GM18508 (cell line): ENCODE results near the gene EPHA4.
A peak's percentile ranks its signal among the peaks of the same experiment; 100 is the strongest.

Experiments used
- ATAC-seq: cut with Tn5 transposase; IDR thresholded peaks from one replicate; pipeline ENCODE4 v1.9.1; 2021; ENCODE audit warnings: moderate number of reproducible peaks; ENCODE audit not compliant: insufficient read depth, unreplicated experiment

The EPHA4 gene

DNA sequence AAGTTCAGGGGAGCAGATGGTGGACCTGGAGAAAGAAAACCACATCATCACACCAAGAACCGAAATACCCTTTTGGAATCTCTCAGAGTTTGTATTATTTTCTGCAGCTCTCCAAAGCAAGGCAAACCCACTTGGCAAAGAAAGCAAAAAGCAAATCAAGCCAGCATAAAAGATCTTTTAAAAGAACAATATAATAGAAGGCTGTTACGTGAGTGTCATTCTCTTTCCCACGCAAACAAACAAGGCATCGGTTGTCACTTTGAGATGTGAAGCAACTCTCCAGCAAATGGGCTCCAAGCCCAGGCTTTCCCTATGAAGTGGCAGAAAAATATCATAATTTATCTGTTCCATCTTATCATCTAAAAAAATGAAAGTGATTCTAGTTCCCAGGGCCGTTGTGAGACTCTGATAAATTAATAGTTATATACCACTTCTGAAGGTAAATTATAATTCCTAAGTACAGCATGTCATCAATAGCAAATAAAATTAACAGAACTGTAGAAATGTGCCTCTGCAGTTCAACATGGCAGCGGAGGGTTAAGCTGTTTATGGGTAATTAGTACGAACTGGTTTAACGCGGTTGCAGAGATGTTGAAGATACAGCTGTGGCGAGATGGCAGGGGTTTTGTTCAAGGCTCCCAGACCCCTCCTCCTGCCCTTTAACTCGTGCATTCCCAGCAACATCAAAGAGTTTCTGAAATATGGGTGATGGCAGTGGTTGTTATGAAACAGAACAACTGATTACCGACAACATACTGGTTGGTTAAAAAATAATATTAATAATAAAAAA lies 89.2 kb downstream of the EPHA4 start:
- no peak for ATAC-seq

DNA sequence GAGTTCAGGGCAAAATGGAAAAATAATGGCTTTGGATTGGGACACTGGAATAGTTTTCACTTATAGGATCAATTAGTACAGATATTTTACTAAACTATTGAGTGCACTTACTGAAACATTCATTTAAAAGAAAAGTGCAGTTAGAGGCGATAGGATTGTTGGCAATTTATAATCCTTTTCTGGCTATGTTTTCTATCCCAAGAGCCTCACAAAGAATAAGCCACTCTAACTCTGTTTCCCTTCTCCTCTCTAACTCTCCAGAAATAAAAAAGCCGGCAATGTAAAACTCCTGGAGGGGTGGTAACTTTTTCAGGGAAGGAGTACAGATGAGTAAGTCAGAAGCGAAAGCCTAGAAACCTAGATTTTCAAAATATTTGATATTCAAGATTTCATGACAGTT lies 91.3 kb downstream of the EPHA4 start:
- ATAC-seq, result no peak

DNA sequence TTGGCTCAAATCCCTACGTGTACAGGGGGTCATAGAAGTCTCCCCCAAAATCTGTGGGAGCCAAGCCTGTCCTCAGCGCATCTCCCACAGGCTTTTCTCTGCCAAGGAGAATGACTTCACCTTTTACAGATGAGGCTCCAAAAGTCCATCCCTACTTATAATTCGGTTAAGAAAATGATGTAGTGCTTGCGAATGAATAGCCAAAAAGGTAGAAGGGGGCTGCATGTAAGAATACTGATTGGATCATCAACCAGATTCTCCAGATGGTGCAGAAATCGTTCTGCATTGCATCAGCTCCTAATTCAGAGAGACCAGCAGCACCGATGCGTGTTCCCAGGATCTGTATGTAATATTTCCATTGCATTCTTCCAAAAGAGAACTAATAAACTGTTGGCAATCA lies 91.9 kb downstream of the EPHA4 start:
- ATAC-seq, result no peak

DNA sequence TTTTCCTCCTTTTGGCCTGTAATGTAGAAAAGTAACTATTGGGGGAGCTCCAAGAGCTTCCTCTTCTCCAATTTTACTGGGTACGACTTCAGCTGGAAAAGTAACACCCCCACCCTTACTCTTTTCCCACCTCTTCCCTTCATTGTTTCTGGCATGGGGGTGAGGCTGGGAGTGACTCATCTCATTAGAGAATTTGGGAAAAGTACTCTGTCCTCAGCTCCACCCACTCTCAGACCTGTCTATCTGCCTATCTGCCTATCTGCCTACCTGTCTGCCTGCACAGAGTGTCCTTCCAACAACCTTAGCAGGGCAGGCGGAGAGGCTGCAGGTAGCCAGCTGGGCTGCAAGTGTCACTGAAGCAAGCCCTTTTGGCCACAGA lies 93.6 kb downstream of the EPHA4 start:
- no peak for ATAC-seq

DNA sequence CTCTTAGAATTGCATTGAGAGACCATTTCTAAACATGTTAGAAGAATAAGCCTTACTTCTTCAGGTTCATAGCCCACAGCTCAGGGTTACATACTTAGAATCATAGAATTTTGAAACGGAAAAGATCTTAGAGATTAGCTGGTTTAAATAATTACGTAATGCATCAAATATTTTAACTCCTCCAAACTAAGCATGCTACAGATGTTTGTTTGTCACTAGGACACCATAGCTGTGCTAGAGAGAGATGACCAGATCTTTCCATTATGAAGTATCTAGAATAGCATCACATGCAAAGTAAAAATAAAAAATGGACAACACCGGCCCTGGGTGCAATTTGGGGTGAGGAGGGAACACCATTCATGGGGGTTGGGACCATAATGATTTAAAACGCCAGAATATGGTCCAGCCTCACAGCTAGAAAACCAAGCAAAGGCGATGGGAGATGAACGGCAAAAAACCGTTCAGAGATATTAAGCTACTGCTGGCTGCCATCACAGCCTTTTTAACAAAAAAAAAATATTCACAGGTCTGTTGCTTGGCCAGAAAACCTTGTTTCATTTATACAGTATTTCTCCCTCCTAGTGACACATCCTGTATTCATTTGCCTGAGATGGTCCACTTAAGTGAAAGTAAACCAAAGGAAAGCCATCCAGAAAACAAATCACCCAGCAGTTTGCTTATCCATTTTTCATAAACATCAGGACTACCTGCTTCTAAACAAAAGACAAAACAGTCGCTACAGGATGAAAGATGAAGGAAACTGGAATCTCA lies 94.2 kb downstream of the EPHA4 start:
- ATAC-seq, result no peak

DNA sequence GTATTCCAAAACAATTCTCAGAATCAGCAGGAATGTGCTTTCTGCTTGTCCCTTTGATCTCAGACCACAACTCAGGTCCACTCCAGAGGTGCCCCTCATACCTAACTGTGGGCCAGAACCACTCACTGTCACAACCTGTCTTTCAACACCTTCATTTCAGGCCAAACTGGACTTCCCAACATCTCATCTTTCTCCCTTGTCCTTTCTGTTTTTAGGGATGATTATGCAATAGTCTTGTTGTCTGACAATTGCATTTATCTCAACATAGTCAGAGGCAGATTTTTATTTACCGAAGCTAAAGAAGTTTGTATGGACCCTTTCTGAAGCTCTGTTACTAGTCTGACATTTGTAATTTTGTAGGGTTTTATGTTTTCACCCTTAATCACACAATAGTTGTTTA lies 95.9 kb downstream of the EPHA4 start:
- ATAC-seq, result no peak

DNA sequence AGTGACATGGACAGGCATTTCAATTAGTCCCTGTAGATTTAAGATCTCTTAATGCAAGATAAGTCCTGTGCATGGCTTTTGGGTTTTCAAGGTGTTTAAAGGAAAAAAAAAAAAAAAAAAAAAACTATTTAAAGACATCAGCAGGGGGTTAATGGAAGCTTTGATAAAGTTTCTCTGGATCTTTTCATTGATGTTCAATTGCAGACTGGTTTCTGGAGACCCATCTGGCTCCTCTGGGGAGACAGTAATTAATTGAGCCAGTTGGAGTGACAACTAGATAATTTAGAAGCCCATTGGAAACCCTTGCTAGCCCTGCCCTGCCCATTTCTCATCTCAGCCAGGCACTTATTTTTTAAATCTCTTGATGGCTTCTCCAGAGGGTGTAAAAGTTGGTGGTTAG lies 98.7 kb downstream of the EPHA4 start:
- ATAC-seq, result no peak

DNA sequence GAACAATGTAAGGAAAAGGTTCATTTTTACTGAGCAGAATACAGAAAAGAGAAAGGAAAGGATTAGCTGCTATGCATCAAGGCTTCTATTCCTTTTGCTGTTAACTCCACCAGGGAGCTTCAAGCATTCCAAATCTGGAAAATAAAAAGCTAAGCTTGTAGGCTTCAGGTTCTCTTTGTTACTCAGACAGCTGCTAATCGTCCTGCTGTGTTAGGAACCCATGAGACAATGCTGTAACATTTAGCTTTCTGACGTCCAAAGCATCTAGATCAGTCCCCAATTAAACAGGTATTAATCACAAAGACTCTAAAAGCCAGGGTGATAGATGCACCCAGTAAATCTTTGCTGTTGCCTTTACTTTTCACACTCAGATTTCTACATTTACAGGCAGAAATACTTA lies 103.8 kb downstream of the EPHA4 start:
- no peak for ATAC-seq

DNA sequence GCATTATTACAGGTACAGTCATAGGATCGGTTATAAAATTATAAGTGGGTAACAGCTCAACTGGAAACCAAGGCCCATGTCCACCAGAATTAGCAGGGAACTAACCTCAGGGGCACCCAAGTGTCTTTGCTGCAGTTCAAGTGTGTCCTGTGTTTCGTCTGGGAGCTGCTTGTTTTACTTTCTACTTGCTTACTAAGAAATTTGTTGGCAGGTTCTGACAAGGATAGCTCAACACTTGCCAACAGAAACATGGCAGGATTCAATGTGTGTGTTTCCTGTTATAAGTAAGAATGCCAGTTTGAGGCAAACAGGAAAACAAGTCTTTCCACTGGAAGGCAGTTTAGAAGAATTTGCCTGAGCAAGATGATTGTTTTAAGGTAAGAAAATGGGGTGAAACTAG lies 104.5 kb downstream of the EPHA4 start:
- no peak for ATAC-seq

DNA sequence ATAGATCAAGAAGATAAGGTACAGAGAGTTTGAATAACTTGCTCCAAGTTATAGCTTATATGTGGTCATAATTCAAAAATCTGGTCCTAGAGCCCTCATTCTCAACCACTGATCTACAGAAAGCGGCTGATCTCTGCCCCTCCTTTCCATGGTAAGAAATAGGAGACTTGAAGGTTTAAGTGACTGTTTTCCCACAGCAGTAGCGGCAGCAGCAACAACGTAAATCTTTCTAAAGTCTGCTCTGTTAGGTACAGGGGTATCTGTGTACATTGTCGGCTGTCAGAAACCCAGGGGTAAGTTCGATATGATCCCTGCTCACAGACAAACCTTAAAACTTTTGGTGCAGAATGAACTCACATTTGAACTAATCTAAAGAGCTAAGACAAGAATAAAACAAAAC lies 105.4 kb downstream of the EPHA4 start:
- ATAC-seq, result no peak

DNA sequence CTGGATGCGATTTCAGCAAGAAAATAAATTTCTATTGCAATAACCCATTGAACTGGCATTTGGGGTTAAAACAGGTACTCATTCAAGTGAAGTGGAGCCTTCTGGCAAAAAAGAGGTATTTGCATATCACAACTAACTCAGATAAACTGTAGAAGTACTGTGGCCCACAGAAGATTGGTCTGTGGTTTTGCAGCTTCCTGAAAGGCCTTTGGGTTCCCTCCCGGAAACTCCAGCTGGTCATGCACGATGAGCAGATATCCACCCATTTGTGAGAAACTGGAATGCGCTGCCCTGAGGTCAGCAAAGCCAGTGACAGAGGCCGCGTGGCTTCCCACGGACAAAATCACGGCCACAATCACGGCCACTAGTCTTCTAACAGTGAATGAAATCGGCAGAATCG lies 106.3 kb downstream of the EPHA4 start:
- ATAC-seq, result peak; percentile 43

DNA sequence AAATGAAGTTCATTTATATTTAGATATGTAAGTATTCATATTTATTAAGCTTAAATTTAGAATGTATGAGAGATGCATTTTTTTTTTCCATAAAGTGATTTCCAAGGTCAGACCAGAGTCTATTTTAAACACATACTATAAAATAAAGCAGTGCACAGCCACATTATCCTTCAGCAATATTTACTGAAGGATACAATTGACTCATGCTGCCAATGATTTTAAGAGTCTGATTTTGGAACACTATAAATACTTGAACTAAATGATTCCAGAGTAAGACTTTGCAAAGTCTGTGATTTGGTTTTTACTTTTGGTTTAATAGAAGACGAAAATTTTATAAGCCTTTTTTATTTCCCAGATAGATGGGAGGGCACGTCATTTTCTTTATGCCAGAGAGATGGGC lies 107.1 kb downstream of the EPHA4 start:
- no peak for ATAC-seq

DNA sequence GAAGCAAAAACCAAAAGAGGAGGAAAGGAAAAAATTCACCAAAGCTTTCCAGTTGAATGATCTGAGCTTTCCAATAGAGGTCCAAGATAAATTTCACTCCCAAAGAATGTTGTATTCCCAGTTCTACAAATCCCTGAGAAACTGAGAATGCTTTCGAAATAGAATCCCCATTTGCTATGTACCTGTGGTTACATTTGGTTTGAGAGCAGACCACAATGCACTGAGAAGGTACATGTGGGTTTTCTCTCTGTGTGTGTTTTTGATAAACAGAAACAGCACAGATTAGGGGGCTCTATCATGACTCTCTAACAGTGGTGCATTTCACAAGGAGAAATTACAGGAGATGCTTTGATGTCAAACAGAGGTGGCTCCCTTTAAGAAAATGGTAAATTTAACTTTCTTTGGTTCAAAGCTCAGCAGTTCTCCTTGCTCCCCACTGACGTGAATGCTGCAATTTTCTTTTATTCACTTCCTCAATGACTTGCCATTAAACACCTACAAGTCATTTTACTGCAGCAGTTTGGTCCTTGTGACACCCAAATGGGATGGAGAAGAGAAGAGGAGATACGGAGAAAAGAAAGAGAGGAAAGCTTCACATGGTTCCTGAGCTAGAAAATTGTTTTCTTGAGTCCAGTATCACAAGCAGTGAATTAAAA lies 108.7 kb downstream of the EPHA4 start:
- no peak for ATAC-seq

DNA sequence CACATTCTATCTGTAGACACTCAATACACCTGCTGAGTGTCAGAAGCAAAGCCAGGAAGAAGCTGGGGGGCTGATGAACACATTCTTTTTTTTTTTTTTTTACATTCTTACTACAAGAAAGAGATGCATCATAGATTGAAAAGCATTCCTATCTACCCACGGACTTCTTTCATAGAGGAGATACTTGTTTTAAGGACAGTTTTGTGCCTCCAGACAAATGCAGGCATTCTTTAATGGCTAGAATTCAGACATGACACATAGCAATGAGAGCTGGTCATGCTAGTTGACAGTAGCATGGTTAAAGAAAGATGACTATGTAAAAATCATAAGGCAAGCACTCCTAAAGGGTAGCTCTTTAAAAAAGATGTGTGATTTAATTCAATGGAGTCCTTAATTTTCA lies 110.2 kb downstream of the EPHA4 start:
- ATAC-seq, result no peak

DNA sequence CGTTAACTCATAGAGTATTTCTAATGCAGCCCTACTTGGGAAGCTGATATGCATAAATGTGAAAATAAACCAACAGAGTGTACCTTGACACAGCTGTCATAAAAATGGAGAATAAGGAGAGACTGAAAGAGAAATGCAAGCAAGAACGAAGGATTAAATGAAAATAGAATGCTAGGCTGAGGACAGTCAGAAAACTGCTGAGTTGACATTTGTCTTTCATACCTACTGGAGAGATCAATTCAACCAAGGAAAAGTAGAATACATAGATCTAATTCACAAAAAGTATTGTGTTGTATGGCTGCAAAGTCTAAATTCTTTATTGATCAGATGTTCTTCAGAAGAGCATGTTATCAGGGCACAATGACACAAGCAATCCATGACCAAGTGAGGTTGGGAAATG lies 112.0 kb downstream of the EPHA4 start:
- no peak for ATAC-seq

DNA sequence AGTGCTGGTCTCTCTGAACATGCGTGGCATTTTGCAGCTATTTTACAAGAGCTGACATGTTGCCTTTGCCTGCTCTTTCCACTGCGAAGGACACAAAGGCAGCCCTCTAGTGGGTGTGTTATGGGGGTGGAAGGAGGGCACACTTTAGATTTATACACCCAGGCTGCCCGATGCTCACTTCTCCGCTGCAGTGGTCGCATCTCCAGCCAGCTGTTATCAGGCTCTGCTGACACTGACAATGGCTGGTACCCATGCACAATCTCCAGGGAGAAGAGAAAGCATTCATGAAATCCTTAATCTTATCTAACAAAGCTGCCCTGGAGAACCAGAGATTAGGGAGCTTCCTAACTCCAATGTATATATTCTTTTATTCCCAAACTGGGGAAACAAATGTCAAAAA lies 113.5 kb downstream of the EPHA4 start:
- ATAC-seq, result no peak

DNA sequence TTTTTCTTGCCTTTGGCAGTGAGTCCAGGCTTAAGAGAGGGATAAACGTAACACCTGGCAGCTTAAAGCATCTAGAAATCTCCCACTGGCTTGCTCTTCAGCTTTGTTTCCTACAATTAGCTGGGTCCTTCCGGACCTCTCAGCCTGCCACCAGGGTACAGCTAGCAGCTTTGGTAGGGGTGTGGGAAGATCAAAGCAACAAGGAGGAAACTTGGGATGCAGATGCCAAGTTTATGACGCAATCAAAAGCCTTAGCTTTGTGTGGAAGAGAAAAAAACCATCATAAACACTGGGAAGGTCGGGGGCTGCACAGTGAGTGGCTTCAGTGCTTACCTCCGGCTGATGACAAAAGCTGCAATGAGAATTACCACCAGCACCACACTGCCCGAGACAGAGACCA lies 116.9 kb downstream of the EPHA4 start:
- no peak for ATAC-seq

DNA sequence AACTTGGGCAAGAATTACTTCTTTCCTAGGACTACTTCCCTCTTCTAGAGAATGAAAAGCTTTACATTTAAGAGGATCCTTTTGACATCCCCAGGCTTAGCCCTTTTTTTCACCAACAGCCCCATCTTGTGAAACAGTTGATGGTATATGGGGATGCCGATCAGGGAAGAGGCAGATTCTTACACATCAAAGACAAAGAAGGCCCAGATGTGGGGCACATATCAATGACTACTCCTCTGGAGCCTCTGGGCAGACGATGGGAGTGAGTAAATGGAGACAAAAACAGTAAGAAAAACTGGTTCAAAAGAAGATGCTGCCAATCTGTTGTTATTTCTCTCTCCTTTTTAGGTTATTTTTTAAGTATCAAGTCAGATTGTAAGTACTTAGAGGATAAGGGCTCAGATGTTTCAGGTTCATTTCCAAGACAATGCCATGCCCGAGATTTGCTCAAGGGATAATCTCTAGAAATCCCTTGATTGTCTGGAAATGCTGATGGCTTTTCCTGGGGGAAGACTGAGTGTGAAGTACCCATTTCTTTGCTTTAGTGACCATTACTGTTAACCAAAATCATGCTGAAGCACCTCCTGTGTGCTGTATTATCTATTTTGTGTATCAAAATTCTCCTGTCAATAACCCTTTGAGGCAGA lies 117.5 kb downstream of the EPHA4 start:
- no peak for ATAC-seq

DNA sequence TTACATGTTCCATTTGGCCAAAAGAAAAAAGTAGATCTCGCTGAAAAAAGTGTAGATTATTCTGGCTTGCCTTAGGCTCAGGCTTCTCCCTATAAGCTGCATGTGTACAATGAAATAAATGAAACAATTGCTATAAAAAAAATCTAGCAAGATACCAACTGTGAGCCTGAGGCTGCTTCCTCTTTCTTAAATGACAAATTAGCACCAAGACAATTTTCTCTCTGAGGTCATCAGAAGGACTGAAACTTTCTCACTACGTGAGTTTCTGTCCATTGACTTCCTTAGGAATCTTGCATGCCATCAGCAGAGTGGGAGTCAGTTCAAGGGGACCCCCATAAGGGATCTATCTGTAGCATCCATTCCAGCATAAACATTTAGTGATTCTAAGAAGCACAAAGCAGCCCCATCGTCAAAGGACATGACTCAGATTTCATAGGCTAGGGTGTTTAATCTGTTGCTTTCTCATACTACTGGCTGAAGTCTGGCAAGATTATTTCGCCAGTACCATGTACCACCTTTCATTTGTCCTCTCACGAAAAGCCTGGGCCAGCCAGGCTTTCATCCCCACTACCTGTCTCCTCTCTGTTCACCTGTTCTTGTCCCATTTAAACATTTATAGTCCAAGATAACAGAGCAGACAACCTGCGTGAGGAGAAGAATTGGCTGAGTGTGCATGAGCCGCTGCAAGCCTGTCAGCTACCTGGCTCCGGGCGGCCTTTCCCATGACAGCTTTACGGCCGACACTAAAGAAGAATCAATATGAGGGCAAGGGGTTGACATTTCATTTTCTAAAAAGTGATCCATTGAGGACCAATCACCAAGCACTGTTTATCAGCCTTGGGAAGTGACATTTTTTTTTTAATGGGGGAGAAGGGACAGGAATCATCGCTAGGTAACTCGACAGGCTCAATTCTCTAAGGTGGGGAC lies 120.0 kb downstream of the EPHA4 start:
- no peak for ATAC-seq

DNA sequence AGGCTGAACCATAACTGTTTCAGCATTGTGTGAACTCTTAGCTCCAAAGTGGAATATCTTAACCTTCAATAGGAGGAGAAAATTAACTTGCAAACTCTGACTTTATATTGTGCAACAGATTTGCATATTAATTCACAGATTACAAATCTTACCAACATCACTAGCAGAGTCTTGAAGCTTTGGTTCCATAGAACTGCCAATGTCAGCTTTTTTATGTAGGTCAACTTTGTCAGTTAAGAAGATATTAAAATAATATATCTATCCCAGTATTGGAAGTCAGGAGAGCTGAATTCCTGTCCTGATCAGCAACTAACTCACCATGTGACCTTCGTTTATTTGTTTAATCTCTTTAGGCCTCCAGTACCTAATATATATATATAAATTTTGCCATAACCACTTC lies 121.8 kb downstream of the EPHA4 start:
- no peak for ATAC-seq
